Astrocyte of the cerebellum (primary cell): Measurements from ENCODE around the gene ILF3.
"Not testable (repeated sequence)": the region's sequence is repeated elsewhere in the genome, so short reads cannot be mapped to it uniquely, and the experiment has no call there.

Source experiments
- DNase-seq: peaks from one replicate; pipeline ENCODE4 v3.0.0-alpha.2; 2011; ENCODE audit warnings: low read depth
- H3K4me3 ChIP-seq: 2 replicates; pipeline ENCODE4 v1.5.1; 2011; ENCODE audit warnings: mild to moderate bottlenecking, low read depth, low read length, moderate library complexity
- CTCF ChIP-seq: IDR thresholded peaks from 2 replicates; pipeline ENCODE4 v1.5.1; 2012; ENCODE audit warnings: low read length, low read depth, moderate library complexity, mild to moderate bottlenecking; ENCODE audit errors: missing control alignments
- in situ Hi-C: cut with HindIII; loops from 2 replicates; pipeline ENCODE4 v1.10.0; 2017; ENCODE audit warnings: low sequenced_read_pairs

ILF3 gene

GRCh38 chr19:10655457-10656312, 1.5 kb downstream of the ILF3 start:
- TF ChIP-seq CTCF, result no peak
- no peak for DNase-seq
- in situ Hi-C loops, result no loop called here
- peak overlapping the region; percentile 86 for H3K4me3 ChIP-seq

- H3K4me3 ChIP-seq, result no peak overlapping the region
Measured at GRCh38 chr19:10660346-10660745, 6.2 kb downstream of the ILF3 start.

GRCh38 chr19:10661946-10662345, 7.8 kb downstream of the ILF3 start:
- no peak for TF ChIP-seq CTCF
- in situ Hi-C loops, result no loop called here
- DNase-seq, result no peak
- H3K4me3 ChIP-seq, result no peak overlapping the region

More at GRCh38 chr19:10660346-10660745, 6.2 kb downstream of the ILF3 start:
- in situ Hi-C loops, result no loop called here
- no peak for DNase-seq
- no peak for TF ChIP-seq CTCF

- no peak overlapping the region for H3K4me3 ChIP-seq
- DNase-seq, result peak; percentile 27
- in situ Hi-C loops, result no loop called here
- no peak for TF ChIP-seq CTCF
Measured at GRCh38 chr19:10662384-10663251, 8.5 kb downstream of the ILF3 start.

GRCh38 chr19:10663252-10663563, 9.1 kb downstream of the ILF3 start:
- in situ Hi-C loops, H3K4me3 ChIP-seq, DNase-seq: not testable (repeated sequence)

GRCh38 chr19:10667867-10668266, 13.7 kb downstream of the ILF3 start:
- in situ Hi-C loops, result no loop called here
- H3K4me3 ChIP-seq, result no peak overlapping the region
- TF ChIP-seq CTCF, result no peak
- no peak for DNase-seq

- no peak overlapping the region for H3K4me3 ChIP-seq
- TF ChIP-seq CTCF, result no peak
- in situ Hi-C loops, result no loop called here
- DNase-seq, result no peak
Measured at GRCh38 chr19:10669246-10669645, 15.1 kb downstream of the ILF3 start.
